T-helper 17 cell (primary cell): ENCODE results near the gene TOR2A. TPM values are rescaled to one million over a fixed set of nuclear protein-coding genes. Genes with fewer than 3 reads are reported as not detected.

Experiments used
- ATAC-seq: fragments of 150-1000 bp; cut with Tn5 transposase; 2 replicates; pipeline ENCODE4 v1.10.0; 2021; ENCODE audit warnings: mild to moderate bottlenecking, moderate library complexity
- DNase-seq, 3 donors: peaks; one replicate each; pipeline versions ENCODE4 v3.0.0 to v3.0.0-alpha.2; 2020 to 2021
- H3K9me3 ChIP-seq: one replicate; pipeline ENCODE4 v1.7.0; 2013; ENCODE audit warnings: low read length, mild to moderate bottlenecking; ENCODE audit not compliant: control insufficient read depth, poor library complexity, severe bottlenecking
- H3K27ac Mint-ChIP-seq: one replicate; pipeline ENCODE4 v1.8.0; 2022; ENCODE audit warnings: mild to moderate bottlenecking, moderate library complexity, mixed read lengths
- H3K27me3 Mint-ChIP-seq: one replicate; pipeline ENCODE4 v1.8.0; 2022; ENCODE audit warnings: mixed read lengths
- H3K36me3 Mint-ChIP-seq: one replicate; pipeline ENCODE4 v1.8.0; 2022; ENCODE audit warnings: low read depth, mixed read lengths
- H3K4me1 Mint-ChIP-seq: one replicate; pipeline ENCODE4 v1.8.0; 2022; ENCODE audit warnings: mild to moderate bottlenecking, mixed read lengths
- H3K4me3 Mint-ChIP-seq: one replicate; pipeline ENCODE4 v1.8.0; 2022; ENCODE audit warnings: mild to moderate bottlenecking, moderate library complexity, mixed read lengths
- total RNA-seq, 4 donors: library from RNA in 2 of 4; stranded (reverse) in 2 of 4; gene quantifications; one replicate each; pipeline ENCODE4 v1.2.3 and lab custom pipeline; 2022 to 2026

Gene TOR2A
- total RNA-seq, 2 donors from 2014 or later: 9.4 to 10.5 TPM

DNA sequence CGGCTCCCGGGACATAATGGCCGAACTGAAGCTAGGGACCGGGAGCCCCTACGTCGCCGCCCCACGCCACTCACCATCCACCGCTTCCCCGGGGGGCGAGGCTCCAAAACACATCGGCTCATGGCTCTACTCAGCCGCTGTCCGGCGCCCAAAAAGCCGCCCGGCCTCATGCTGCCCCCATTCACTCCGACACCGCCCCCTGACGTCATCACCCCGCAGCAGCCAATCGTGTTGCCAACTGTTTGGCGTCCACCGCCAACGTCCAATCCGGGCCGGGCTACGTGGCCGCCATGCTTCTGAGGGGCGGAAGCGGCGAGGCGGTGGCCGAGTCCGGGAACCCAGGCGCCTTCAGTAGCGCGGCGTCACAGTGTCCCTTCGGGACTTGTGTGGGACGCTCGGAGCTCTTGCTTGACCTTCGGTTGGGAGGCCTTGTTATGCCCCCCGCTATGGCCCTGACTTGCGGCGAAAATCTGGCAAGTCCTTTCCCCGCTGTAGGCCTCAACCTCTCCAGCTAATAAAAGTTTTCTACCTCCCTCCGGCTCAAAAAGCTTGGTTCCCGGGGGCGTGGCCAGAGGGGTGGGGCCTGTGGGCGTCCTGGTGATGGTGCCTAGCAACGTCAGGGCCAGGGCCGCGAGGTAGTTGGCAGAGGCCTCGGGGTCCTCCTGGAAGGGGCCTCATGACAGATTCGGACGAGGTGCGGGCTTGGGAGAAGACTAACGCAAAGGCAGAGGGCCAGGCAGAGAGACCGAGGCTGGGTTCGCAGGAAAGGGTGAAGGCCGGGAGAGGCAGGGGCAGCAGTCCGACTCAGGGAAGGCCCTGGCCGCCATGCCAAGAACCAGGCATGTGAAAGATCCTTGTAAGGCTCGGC is 19.4 kb downstream of the TOR2A start, which contains the start of the genes PTRH1 and TTC16:
PTRH1 (minus strand) TSS at position 194 of the 868 bp plus-strand sequence; CDS start at position 170, 24 bp downstream.
TTC16 (plus strand) TSS at position 610 of the 868 bp plus-strand sequence; CDS start at position 677, 67 bp downstream.
- no peaks in the 10 kb centered on the region for H3K27me3 Mint-ChIP-seq
- peak; percentile 93 to 95 (median 94) for DNase-seq
- peaks cover 3% of the 10 kb centered on the region for H3K36me3 Mint-ChIP-seq
- no peaks in the 10 kb centered on the region for H3K9me3 ChIP-seq
- peak; percentile 96 for ATAC-seq
- peaks cover 29% of the 10 kb centered on the region for H3K4me1 Mint-ChIP-seq
- peak within 1 kb of the TSS; percentile 98 for H3K27ac Mint-ChIP-seq
- peak within 1 kb of the TSS; percentile 99 for H3K4me3 Mint-ChIP-seq

- Mint-ChIP-seq H3K4me1 (peaks cover 25% of the 10 kb centered on the region), H3K36me3 (peaks cover 3% of the 10 kb centered on the region), H3K27me3 (no peaks in the 10 kb centered on the region), H3K27ac (peak overlapping the region; percentile 98), H3K4me3 (peak overlapping the region; percentile 99)
- no peak for DNase-seq
- H3K9me3 ChIP-seq: no peaks in the 10 kb centered on the region
- ATAC-seq: peak; percentile 4
Measured at GRCh38 chr9:127714951-127715469, 20.1 kb downstream of the TOR2A start.

DNA sequence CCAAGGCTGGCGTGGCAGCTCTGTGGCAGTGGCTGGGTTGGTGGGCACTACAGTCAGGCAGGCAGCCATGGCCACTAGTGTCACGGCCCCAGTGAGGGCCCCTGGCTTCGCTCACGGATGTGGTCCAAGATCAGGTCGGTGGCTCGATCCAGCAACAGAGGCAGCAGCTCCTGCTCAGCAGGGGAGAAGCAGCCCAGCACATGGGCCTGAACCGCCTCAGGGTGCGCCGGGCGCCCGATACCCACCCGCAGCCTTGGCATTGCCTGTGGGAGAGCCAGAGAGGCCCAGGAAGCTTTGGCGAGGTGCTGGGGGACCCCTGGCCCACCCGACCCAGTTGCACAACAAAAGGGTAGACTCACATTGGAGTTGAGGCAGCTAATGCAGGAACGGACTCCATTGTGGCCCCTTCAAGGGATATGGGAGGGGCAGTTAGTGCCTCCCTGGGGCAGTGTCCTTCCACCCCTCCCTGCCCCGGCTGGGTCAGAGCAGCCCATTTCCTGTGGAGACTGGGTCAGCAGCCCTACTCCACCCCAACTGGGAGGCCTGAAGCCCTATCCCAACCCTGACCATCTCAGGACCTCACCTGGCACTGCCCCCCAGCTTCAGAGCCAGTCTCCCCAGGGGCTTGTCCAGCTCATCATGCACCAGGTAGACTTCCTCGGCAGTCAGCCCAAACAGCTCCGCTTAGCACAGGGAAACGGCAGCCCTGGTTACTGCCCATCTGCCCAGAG is 20.9 kb downstream of the TOR2A start:
- H3K9me3 ChIP-seq: no peaks in the 10 kb centered on the region
- ATAC-seq (no peak), DNase-seq (no peak)
- no peaks in the 10 kb centered on the region for H3K27me3 Mint-ChIP-seq
- H3K27ac Mint-ChIP-seq: no peak overlapping the region
- peaks cover 17% of the 10 kb centered on the region for H3K4me1 Mint-ChIP-seq
- H3K36me3 Mint-ChIP-seq: peaks cover 3% of the 10 kb centered on the region
- H3K4me3 Mint-ChIP-seq: peak overlapping the region; percentile 84

- DNase-seq: no peak
- peaks cover 17% of the 10 kb centered on the region for H3K4me1 Mint-ChIP-seq
- H3K4me3 Mint-ChIP-seq: peak overlapping the region; percentile 25
- ATAC-seq: no peak
- H3K9me3 ChIP-seq: no peaks in the 10 kb centered on the region
- no peaks in the 10 kb centered on the region for H3K27me3 Mint-ChIP-seq
- H3K27ac Mint-ChIP-seq: no peak overlapping the region
- H3K36me3 Mint-ChIP-seq: peaks cover 3% of the 10 kb centered on the region
Measured at GRCh38 chr9:127712867-127713266, 22.2 kb downstream of the TOR2A start.

- H3K27ac Mint-ChIP-seq: no peak overlapping the region
- H3K9me3 ChIP-seq: no peaks in the 10 kb centered on the region
- peak overlapping the region; percentile 25 for H3K4me3 Mint-ChIP-seq
- H3K27me3 Mint-ChIP-seq: no peaks in the 10 kb centered on the region
- H3K36me3 Mint-ChIP-seq: peaks cover 3% of the 10 kb centered on the region
- no peak for DNase-seq
- H3K4me1 Mint-ChIP-seq: peaks cover 22% of the 10 kb centered on the region
- ATAC-seq: no peak
Measured at GRCh38 chr9:127712371-127712770, 22.7 kb downstream of the TOR2A start.

- H3K27ac Mint-ChIP-seq: no peak overlapping the region
- no peak for ATAC-seq
- DNase-seq: no peak
- H3K9me3 ChIP-seq: no peaks in the 10 kb centered on the region
- no peaks in the 10 kb centered on the region for H3K27me3 Mint-ChIP-seq
- H3K4me1 Mint-ChIP-seq: peaks cover 24% of the 10 kb centered on the region
- H3K36me3 Mint-ChIP-seq: peaks cover 3% of the 10 kb centered on the region
- no peak overlapping the region for H3K4me3 Mint-ChIP-seq
Measured at GRCh38 chr9:127711831-127712274, 23.2 kb downstream of the TOR2A start.

- no peaks in the 10 kb centered on the region for H3K27me3 Mint-ChIP-seq
- no peaks in the 10 kb centered on the region for H3K9me3 ChIP-seq
- peaks cover 3% of the 10 kb centered on the region for H3K36me3 Mint-ChIP-seq
- peaks cover 25% of the 10 kb centered on the region for H3K4me1 Mint-ChIP-seq
- H3K4me3 Mint-ChIP-seq: no peak overlapping the region
- H3K27ac Mint-ChIP-seq: peak overlapping the region; percentile 32
- ATAC-seq: no peak
- DNase-seq: no peak
Measured at GRCh38 chr9:127711226-127711701, 23.8 kb downstream of the TOR2A start.

DNA sequence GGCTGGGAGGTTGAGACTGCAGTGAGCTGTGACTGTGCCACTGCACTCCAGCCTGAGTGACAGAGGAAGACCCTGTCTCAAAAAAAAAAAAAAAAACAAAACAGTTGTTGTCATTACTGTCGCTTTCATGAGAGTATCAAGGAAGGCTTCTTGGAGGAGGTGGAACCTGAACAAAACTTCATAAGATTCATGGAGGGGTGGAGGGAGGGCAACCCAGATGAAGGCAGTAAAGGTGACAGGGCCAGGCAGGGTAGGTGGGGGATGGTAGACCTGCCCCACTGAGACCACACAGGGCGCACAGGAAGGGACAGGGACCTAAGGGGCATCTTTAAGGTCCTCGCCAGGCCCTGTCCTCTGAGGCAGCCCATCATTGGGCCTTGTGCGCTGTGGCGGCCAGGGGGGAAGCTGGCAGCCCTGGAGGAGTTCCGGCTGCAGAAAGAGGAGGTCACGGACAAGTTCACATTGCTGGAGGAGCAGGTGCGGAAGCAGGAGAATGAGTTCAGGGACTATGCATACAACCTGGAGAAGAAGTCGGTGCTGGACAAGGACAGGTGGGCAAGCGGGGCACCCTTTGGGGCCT is 24.8 kb downstream of the TOR2A start:
- H3K9me3 ChIP-seq: no peaks in the 10 kb centered on the region
- no peaks in the 10 kb centered on the region for H3K36me3 Mint-ChIP-seq
- H3K27me3 Mint-ChIP-seq: no peaks in the 10 kb centered on the region
- H3K27ac Mint-ChIP-seq: peak overlapping the region; percentile 32
- DNase-seq (no peak), ATAC-seq (no peak)
- H3K4me1 Mint-ChIP-seq: peaks cover 18% of the 10 kb centered on the region
- H3K4me3 Mint-ChIP-seq: no peak overlapping the region

DNA sequence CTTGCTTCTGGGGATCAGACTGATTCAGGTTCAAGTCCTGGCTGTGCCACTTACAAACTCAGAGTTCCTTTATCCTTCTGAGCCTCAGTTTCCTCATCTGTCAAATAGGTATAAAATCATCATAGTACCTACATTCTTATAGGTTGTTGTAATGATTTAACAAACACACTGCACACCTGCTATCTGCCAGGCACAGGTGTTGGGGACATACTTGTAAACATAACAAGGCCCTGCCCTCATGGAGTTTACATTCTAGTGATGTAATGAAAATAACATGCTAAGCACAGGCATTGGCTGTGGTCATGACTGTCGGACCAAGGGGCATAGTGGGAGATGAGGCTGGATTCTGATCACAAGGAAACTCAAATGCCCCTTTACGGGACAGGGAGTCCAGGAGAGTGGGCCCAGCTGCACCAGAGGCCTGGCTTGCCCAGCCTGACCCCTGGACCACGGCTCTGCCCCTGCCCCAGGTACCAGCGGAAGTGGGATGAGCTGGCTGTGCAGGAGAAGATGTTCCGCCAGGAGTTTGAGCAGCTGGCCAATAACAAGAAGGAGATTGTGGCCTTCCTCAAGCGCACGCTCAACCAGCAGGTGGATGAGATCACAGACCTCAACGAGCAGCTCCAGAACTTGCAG is 26.0 kb downstream of the TOR2A start:
- Mint-ChIP-seq H3K27me3 (no peaks in the 10 kb centered on the region), H3K27ac (no peak overlapping the region), H3K4me3 (no peak overlapping the region), H3K36me3 (no peaks in the 10 kb centered on the region), H3K4me1 (peaks cover 16% of the 10 kb centered on the region)
- H3K9me3 ChIP-seq: no peaks in the 10 kb centered on the region
- no peak for ATAC-seq
- no peak for DNase-seq

GRCh38 chr9:127707766-127708165 is 27.3 kb downstream of the TOR2A start:
- ATAC-seq (peak; percentile 93), DNase-seq (peak in 2 of 3 donors; percentile 24 to 33)
- H3K4me3 Mint-ChIP-seq: peak overlapping the region; percentile 5
- no peaks in the 10 kb centered on the region for H3K27me3 Mint-ChIP-seq
- H3K27ac Mint-ChIP-seq: no peak overlapping the region
- H3K36me3 Mint-ChIP-seq: no peaks in the 10 kb centered on the region
- peaks cover 16% of the 10 kb centered on the region for H3K4me1 Mint-ChIP-seq
- no peaks in the 10 kb centered on the region for H3K9me3 ChIP-seq

DNA sequence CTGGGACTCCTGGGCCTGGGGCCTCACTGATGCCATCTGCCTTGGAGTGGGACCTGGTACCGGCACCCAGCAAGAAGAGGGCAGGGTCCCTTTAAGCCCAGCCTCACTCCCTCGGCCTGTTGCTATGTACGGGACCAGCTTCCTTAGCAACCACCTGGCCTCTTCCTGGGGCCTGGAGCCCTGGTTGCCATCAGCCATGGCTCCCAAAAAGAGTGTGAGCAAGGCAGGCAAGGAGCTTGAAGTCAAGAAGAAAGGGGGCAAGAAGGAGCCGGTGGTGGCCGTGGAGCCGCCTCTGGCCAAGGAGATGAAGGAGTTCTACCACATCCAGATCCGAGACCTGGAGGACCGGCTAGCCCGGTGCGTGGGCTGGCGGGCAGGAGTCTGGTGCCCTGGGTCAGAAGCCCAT is 28.3 kb downstream of the TOR2A start, which contains the start of gene CFAP157:
CFAP157 (plus strand) TSS at position 153 of the 406 bp plus-strand sequence; CDS start at position 197, 44 bp downstream.
- Mint-ChIP-seq H3K4me3 (peak within 1 kb of the TSS; percentile 5), H3K36me3 (no peaks in the 10 kb centered on the region), H3K27me3 (no peaks in the 10 kb centered on the region), H3K4me1 (peaks cover 14% of the 10 kb centered on the region), H3K27ac (no peak within 1 kb of the TSS)
- no peak for ATAC-seq
- no peak for DNase-seq
- H3K9me3 ChIP-seq: no peaks in the 10 kb centered on the region

- DNase-seq: no peak
- Mint-ChIP-seq H3K27me3 (no peaks in the 10 kb centered on the region), H3K27ac (no peak overlapping the region), H3K36me3 (no peaks in the 10 kb centered on the region), H3K4me1 (peaks cover 8% of the 10 kb centered on the region), H3K4me3 (no peak overlapping the region)
- no peaks in the 10 kb centered on the region for H3K9me3 ChIP-seq
- ATAC-seq: no peak
Measured at GRCh38 chr9:127705577-127706379, 29.3 kb downstream of the TOR2A start.
